ENCODE results near the gene CCR1.

Gene CCR1

DNA sequence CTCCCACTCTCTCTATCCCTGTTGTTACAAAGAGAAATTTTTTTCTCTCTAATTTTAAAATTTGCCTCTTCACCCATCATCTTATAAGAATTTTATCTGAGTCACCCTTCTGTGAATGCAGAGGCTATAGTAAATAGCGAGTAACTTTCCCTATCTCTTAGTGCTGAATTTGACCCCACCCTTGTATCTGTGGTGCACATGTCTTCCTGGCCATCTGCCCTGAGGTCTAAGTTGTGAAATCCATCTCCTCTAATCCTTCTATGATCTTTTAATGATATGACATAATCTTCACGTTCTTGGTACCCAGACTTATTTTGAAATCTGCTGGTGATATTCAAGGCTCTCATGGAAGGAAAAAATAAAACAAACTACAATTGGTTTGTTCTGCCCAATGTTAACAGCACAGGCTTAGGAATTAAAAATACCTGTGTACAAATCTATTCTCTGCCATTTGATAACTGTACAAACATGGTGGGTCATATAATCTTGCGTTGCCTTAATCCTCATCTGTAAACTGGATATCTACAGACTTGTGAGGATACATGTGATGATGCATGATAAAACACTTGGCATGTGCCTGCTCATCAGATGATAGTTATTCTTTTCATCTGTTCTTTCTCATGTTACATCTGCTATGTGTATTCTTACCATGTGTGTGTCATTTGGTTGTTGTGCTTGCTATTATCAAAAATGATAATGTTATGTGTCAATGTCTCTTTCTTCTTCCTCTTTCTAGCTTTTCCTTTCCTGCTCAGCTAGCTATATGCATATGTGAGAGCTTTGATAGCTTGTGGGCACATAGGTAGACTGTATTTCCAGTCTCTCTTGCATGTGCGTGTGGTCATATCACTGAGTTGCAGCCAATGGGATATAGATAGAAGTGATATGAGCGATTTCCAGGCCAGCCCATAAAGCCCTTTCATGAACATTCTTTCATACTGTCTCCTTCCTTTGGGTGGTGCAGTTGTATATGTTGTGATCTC is 20.4 kb upstream of the CCR1 start:
- TF ChIP-seq, protein P1, sequence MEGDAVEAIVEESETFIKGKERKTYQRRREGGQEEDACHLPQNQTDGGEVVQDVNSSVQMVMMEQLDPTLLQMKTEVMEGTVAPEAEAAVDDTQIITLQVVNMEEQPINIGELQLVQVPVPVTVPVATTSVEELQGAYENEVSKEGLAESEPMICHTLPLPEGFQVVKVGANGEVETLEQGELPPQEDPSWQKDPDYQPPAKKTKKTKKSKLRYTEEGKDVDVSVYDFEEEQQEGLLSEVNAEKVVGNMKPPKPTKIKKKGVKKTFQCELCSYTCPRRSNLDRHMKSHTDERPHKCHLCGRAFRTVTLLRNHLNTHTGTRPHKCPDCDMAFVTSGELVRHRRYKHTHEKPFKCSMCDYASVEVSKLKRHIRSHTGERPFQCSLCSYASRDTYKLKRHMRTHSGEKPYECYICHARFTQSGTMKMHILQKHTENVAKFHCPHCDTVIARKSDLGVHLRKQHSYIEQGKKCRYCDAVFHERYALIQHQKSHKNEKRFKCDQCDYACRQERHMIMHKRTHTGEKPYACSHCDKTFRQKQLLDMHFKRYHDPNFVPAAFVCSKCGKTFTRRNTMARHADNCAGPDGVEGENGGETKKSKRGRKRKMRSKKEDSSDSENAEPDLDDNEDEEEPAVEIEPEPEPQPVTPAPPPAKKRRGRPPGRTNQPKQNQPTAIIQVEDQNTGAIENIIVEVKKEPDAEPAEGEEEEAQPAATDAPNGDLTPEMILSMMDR (IDR thresholded peaks at IDR 0.05; ENCODE audit: unreplicated experiment in 3 of 3), result no peak
- H3K4me3 Mint-ChIP-seq, result no peak overlapping the region
- no peak overlapping the region for H3K27ac Mint-ChIP-seq
- peaks cover 8% of the 10 kb centered on the region for H3K9me3 Mint-ChIP-seq
- peaks cover 12% of the 10 kb centered on the region for H3K27me3 Mint-ChIP-seq (ENCODE audit: low read depth)
- H3K36me3 Mint-ChIP-seq (ENCODE audit: low read depth), result no peaks in the 10 kb centered on the region
- no peaks in the 10 kb centered on the region for H3K4me1 Mint-ChIP-seq

DNA sequence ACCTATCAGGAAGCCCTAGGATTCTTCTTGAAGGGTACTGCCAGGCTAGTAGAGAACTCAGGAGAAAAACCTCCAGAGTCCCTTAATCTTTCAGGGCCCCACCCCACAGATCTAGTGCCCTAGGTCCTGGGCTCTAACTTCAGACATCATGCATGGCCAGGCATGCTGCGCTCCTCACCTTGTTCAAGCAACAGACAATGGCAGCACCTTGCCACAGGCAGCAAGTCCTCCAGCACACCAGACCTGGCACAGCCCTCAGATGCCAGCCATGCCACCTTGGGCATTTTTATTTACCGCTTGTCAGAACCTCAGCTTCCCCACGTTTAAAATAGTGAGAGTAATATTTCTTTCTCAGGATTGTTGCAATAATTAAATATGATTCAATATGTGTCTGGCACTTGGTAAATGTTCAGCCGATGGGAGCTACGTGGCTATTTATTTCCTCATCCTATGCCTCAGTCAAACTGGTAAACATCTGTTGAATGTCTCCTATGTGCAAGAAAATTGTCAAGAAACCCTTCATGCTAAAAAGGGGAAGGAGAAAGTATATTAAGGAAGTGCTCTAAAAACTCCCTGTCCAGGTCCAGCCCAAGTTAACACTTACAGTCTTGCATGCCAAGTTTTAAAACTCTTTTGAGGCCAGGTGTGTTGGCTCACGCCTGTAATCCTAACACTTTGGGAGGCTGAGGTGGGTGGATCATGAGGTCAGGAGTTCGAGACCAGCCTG is 14.5 kb upstream of the CCR1 start:
- H3K36me3 Mint-ChIP-seq (ENCODE audit: low read depth), result no peaks in the 10 kb centered on the region
- no peak overlapping the region for H3K4me3 Mint-ChIP-seq
- no peak overlapping the region for H3K27ac Mint-ChIP-seq
- peaks cover 16% of the 10 kb centered on the region for H3K27me3 Mint-ChIP-seq (ENCODE audit: low read depth)
- H3K4me1 Mint-ChIP-seq, result no peaks in the 10 kb centered on the region
- TF ChIP-seq, protein P1 (IDR thresholded peaks at IDR 0.05; ENCODE audit: unreplicated experiment in 3 of 3), result no peak
- H3K9me3 Mint-ChIP-seq, result peaks cover 14% of the 10 kb centered on the region

DNA sequence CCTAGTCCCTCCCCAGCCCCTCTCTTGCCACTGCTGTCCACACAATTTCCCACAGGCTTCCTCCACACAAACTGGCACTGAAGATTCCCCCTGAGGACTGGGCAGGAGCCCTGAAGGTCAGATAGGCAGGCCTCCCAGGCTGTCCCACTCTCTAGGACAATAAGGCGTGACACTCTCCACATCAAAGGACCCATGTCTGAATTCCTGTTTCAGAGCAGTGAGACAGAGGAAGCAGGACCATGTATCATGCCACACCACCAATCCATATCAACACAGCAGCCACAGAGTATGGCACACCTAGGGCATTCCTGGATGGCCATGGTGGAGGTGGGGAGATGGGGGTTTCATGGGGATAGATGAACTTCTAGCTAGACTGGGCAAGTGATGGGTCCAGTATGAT is 13.8 kb upstream of the CCR1 start:
- H3K9me3 Mint-ChIP-seq, result peaks cover 14% of the 10 kb centered on the region
- H3K27me3 Mint-ChIP-seq (ENCODE audit: low read depth), result peaks cover 21% of the 10 kb centered on the region
- H3K4me1 Mint-ChIP-seq, result no peaks in the 10 kb centered on the region
- H3K27ac Mint-ChIP-seq, result no peak overlapping the region
- H3K4me3 Mint-ChIP-seq, result no peak overlapping the region
- H3K36me3 Mint-ChIP-seq (ENCODE audit: low read depth), result no peaks in the 10 kb centered on the region
- TF ChIP-seq, protein P1 (IDR thresholded peaks at IDR 0.05; ENCODE audit: unreplicated experiment in 3 of 3), result no peak

DNA sequence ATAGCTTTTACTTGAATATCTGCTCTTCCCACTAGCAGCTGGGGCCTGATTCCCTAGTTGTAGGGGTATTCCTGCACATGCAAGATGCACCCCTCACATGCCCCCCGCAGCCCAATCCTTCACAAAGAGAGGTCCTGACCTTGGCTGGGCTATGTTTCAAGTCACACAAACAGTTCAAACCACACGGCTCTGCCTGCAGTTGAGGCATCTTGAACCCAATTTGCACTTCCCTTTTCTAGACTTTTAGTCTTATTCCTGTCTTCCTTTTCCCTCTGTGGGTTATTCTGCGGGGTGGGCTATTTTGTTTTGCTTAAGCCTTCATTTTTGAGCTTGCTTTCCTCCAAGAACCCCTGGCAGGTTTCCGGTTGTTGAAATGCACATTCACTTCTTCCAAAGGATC is 13.3 kb upstream of the CCR1 start:
- Mint-ChIP-seq H3K27ac (no peak overlapping the region), H3K27me3 (ENCODE audit: low read depth) (peaks cover 18% of the 10 kb centered on the region), H3K4me3 (no peak overlapping the region), H3K36me3 (ENCODE audit: low read depth) (no peaks in the 10 kb centered on the region), H3K9me3 (peaks cover 14% of the 10 kb centered on the region), H3K4me1 (no peaks in the 10 kb centered on the region)
- TF ChIP-seq, protein P1 (IDR thresholded peaks at IDR 0.05; ENCODE audit: unreplicated experiment in 3 of 3), result no peak

DNA sequence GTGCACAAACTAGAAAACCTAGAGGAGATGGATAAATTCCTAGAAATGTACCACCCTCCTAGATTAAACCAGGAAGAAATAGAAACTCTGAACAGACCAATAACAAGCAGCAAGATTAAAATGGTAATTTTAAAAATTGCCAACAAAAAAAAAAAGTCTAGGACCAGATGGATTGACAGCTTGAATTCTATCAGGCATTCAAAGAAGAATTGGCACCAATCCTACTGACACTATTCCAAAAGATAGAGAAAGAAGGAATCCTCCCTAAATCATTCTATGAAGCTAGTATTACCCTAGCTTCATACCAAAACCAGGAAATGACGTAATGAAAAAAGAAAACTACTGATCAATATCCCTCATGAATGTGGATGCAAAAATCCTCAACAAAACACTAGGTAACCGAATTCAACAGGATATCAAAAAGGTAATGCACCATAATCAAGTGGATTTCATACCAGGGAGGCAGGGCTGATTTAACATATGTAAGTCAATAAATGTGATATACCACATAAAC is 10.1 kb upstream of the CCR1 start:
- Mint-ChIP-seq H3K4me3 (no peak overlapping the region), H3K27me3 (ENCODE audit: low read depth) (peaks cover 16% of the 10 kb centered on the region), H3K9me3 (peaks cover 11% of the 10 kb centered on the region), H3K4me1 (no peaks in the 10 kb centered on the region), H3K36me3 (ENCODE audit: low read depth) (no peaks in the 10 kb centered on the region), H3K27ac (no peak overlapping the region)
- TF ChIP-seq, protein P1 (IDR thresholded peaks at IDR 0.05; ENCODE audit: unreplicated experiment in 3 of 3), result no peak
